Measurements from ENCODE around the gene ASB10. TPM values are rescaled to one million over a fixed set of nuclear protein-coding genes. Genes with fewer than 3 reads are reported as not detected.

The ASB10 gene
- total RNA-seq, 1 experiment from 2014 or later: not detected

GRCh38 chr7:151168003-151168786 lies 18.9 kb downstream of the ASB10 start (continued):
- TF ChIP-seq PRDM15 (CRISPR knock-in tag; IDR thresholded peaks at IDR 0.05): no peak
- 0 out of 2 replicates have a peak, but pooled peaks have one; percentile 22 for TF ChIP-seq ZNF263 (CRISPR knock-in tag; IDR thresholded peaks at IDR 0.05; ENCODE audit: low read depth)
- no peak for TF ChIP-seq MXD4 (CRISPR knock-in tag; IDR thresholded peaks at IDR 0.05; ENCODE audit: borderline replicate concordance)
- TF ChIP-seq ERG (CRISPR knock-in tag; IDR thresholded peaks at IDR 0.05): no peak
- TF ChIP-seq PRRX2 (CRISPR knock-in tag; IDR thresholded peaks at IDR 0.05): no peak
- no peak for TF ChIP-seq ELF4 (CRISPR knock-in tag; IDR thresholded peaks at IDR 0.05; ENCODE audit: low read depth)
- TF ChIP-seq TEAD1 (CRISPR knock-in tag; IDR thresholded peaks at IDR 0.05): no peak
- TF ChIP-seq ARID4B (CRISPR knock-in tag; IDR thresholded peaks at IDR 0.05; ENCODE audit: borderline replicate concordance): 0 out of 2 replicates have a peak, but pooled peaks have one; percentile 37
- TF ChIP-seq ATF3 (CRISPR knock-in tag; conservative IDR thresholded peaks at IDR 0.05): no peak

- ATAC-seq (peak; percentile 41), DNase-seq (ENCODE audit: low spot score) (peak; percentile 53)
- Mint-ChIP-seq H3K27ac (no peak within 1 kb of the TSS), H3K4me3 (peak within 1 kb of the TSS; percentile 67), H3K4me1 (peaks cover 12% of the 10 kb centered on the region), H3K27me3 (ENCODE audit: low read depth) (peaks cover 44% of the 10 kb centered on the region), H3K36me3 (no peaks in the 10 kb centered on the region), H3K9me3 (peaks cover 4% of the 10 kb centered on the region)
- CTCF ChIA-PET: interaction anchor here (0.6 to 5.8 kb wide), 40 partner anchors 9 to 187 kb away, joined by 3 to 59 read pairs (median 4); partner anchors contain the start of genes ABCB8 and H2BK1
- POLR2A ChIA-PET: interaction anchor here (1.1 to 2.1 kb wide), 2 partner anchors 10 to 52 kb away, joined by 3 to 6 read pairs; no protein-coding TSS in a partner anchor
- no peak for TF ChIP-seq SP1 (CRISPR knock-in tag; conservative IDR thresholded peaks at IDR 0.05)
- no peak for TF ChIP-seq CDX4 (CRISPR knock-in tag; IDR thresholded peaks at IDR 0.05; ENCODE audit: borderline replicate concordance)
- no peak for TF ChIP-seq NFATC4 (CRISPR knock-in tag; IDR thresholded peaks at IDR 0.05)
- TF ChIP-seq AR (CRISPR knock-in tag; IDR thresholded peaks at IDR 0.05): no peak
- TF ChIP-seq EMX1 (CRISPR knock-in tag; IDR thresholded peaks at IDR 0.05): no peak
- TF ChIP-seq ARID4B (CRISPR knock-in tag; IDR thresholded peaks at IDR 0.05; ENCODE audit: borderline replicate concordance): no peak
- TF ChIP-seq ZNF423 (CRISPR knock-in tag; IDR thresholded peaks at IDR 0.05): peak; percentile 74
Observed at GRCh38 chr7:151167197-151167961, 19.7 kb downstream of the ASB10 start, which contains the start of gene GBX1. Gene GBX1 (minus strand): TSS chr7:151167694. CDS start chr7:151167548, 146 bp downstream.
